Naive thymus-derived CD4-positive, alpha-beta T cell (primary cell): ENCODE measurements around the gene MAG. TPM values are rescaled to one million over a fixed set of nuclear protein-coding genes. Genes with fewer than 3 reads are reported as not detected.
A peak's percentile ranks its signal among the peaks of the same experiment; 100 is the strongest.

Experiments used
- ATAC-seq: fragments of 150-1000 bp; cut with Tn5 transposase; 2 replicates; pipeline ENCODE4 v1.10.0; 2021; ENCODE audit warnings: mild to moderate bottlenecking, moderate library complexity
- CTCF ChIA-PET: fragments of 350-600 bp; sonication (Branson Sonifier 250); formaldehyde crosslinking; loops from one replicate; lab custom pipeline; 2021; ENCODE audit warnings: antibody characterized with exemption; lab: Charles Lee
- POLR2A ChIA-PET: fragments of 350-600 bp; sonication (Branson Sonifier 250); formaldehyde crosslinking; loops from one replicate; lab custom pipeline; 2021; ENCODE audit warnings: antibody characterized with exemption, inconsistent platforms; lab: Charles Lee
- DNase-seq, 9 donors: peaks; one replicate each; pipeline versions ENCODE4 v3.0.0 to v3.0.0-alpha.2; 2020 to 2022; ENCODE audit warnings: mixed read lengths in 1 of 9
- H3K27ac ChIP-seq: one replicate; pipeline ENCODE4 v1.7.0; 2013; ENCODE audit warnings: mild to moderate bottlenecking, low read depth, low read length, moderate library complexity
- H3K27me3 ChIP-seq, 2 donors: one replicate each; pipeline ENCODE4 v1.7.0; 2013; ENCODE audit warnings: low read length in 2 of 2, mild to moderate bottlenecking in 2 of 2, moderate library complexity in 2 of 2; ENCODE audit not compliant: control insufficient read depth in 2 of 2, insufficient read depth in 2 of 2
- H3K36me3 ChIP-seq, 3 experiments: 1 replicate in 2 of 3; 2 replicates in 1 of 3; pipeline ENCODE4 v1.7.0; 2013; ENCODE audit warnings: low read length in 3 of 3, mild to moderate bottlenecking in 3 of 3, moderate library complexity in 1 of 3; ENCODE audit not compliant: insufficient read depth in 3 of 3, control insufficient read depth in 2 of 3
- H3K4me1 ChIP-seq, 2 donors: one replicate each; pipeline ENCODE4 v1.7.0; 2013; ENCODE audit warnings: low read length in 2 of 2, mild to moderate bottlenecking in 2 of 2, moderate library complexity in 1 of 2; ENCODE audit not compliant: control insufficient read depth in 2 of 2, insufficient read depth in 2 of 2
- H3K4me3 ChIP-seq: 2 replicates; pipeline ENCODE4 v1.7.0; 2013; ENCODE audit warnings: mild to moderate bottlenecking, low read length
- H3K9me3 ChIP-seq, 3 experiments: 1 replicate in 2 of 3; 2 replicates in 1 of 3; pipeline ENCODE4 v1.7.0; 2013; ENCODE audit warnings: low read length in 3 of 3; ENCODE audit not compliant: control insufficient read depth in 2 of 3
- H3K27ac Mint-ChIP-seq, 9 donors: one replicate each; pipeline ENCODE4 v1.8.0; 2020 to 2022; ENCODE audit warnings: mixed read lengths in 9 of 9, mild to moderate bottlenecking in 8 of 9, moderate library complexity in 5 of 9, inconsistent platforms in 2 of 9
- H3K27me3 Mint-ChIP-seq, 5 donors: one replicate each; pipeline ENCODE4 v1.8.0; 2021 to 2022; ENCODE audit warnings: mixed read lengths in 5 of 5, mild to moderate bottlenecking in 1 of 5
- H3K36me3 Mint-ChIP-seq, 5 donors: one replicate each; pipeline ENCODE4 v1.8.0; 2020 to 2022; ENCODE audit warnings: mixed read lengths in 5 of 5, mild to moderate bottlenecking in 3 of 5, inconsistent platforms in 1 of 5
- H3K4me1 Mint-ChIP-seq, 7 donors: one replicate each; pipeline ENCODE4 v1.8.0; 2020 to 2022; ENCODE audit warnings: mixed read lengths in 7 of 7, mild to moderate bottlenecking in 3 of 7, inconsistent platforms in 1 of 7
- H3K4me3 Mint-ChIP-seq, 10 donors: one replicate each; pipeline ENCODE4 v1.8.0; 2020 to 2022; ENCODE audit warnings: mild to moderate bottlenecking in 10 of 10, mixed read lengths in 10 of 10, moderate library complexity in 6 of 10, inconsistent platforms in 2 of 10
- H3K9me3 Mint-ChIP-seq, 11 donors: one replicate each; pipeline ENCODE4 v1.8.0; 2020 to 2022; ENCODE audit warnings: mixed read lengths in 11 of 11, mild to moderate bottlenecking in 4 of 11, inconsistent platforms in 1 of 11, moderate library complexity in 1 of 11
- intact Hi-C, 2 donors: fragments of 100-400 bp; cut with micrococcal nuclease; formaldehyde crosslinking; loops; one replicate each; pipeline ENCODE4 v1.15.1; 2023
- polyA plus RNA-seq, 2 donors: library from polyadenylated mRNA; unstranded; fragments of 300-500 nt; fragmentation: Illumina TruSeq; gene quantifications; one replicate each; pipeline ENCODE4 v1.2.3, GENCODE V29; 2021
- total RNA-seq, 6 experiments: library from RNA in 5 of 6; stranded (reverse) in 5 of 6; gene quantifications; 1 replicate in 5 of 6; 2 replicates in 1 of 6; pipeline ENCODE4 v1.2.3 and lab custom pipeline; 2021 to 2026

The MAG gene
- total and polyA plus RNA-seq, 7 experiments from 2014 or later: 0.29 to 0.31 TPM; not detected in 5

- Histone ChIP-seq H3K36me3 (no peaks in the 10 kb centered on the region), H3K9me3 (no peaks in the 10 kb centered on the region), H3K4me1 (peaks cover 0 to 8% of the 10 kb centered on the region in 2 donors), H3K4me3 (no peak overlapping the region), H3K27ac (no peak overlapping the region), H3K27me3 (no peaks in the 10 kb centered on the region)
- ATAC-seq (peak; percentile 16), DNase-seq (no peak)
- ChIA-PET CTCF (interaction anchor here (0.6 kb wide), 1 partner anchor 176 kb away, joined by 3 read pairs; no protein-coding TSS in a partner anchor), POLR2A (no interaction called here)
- intact Hi-C loops: no loop called here
- Mint-ChIP-seq H3K9me3 (no peaks in the 10 kb centered on the region), H3K27ac (no peak overlapping the region), H3K27me3 (peaks cover 0 to 14% (median 4%) of the 10 kb centered on the region in 5 donors), H3K4me1 (peaks cover 9 to 26% (median 17%) of the 10 kb centered on the region in 7 donors), H3K36me3 (no peaks in the 10 kb centered on the region), H3K4me3 (no peak overlapping the region)
These were observed 37.4 kb downstream of the MAG start for GRCh38 chr19:35329323-35329722.

GRCh38 chr19:35330475-35330874 lies 38.5 kb downstream of the MAG start:
- intact Hi-C loops: no loop called here
- Histone ChIP-seq H3K27me3 (no peaks in the 10 kb centered on the region), H3K36me3 (no peaks in the 10 kb centered on the region), H3K27ac (no peak overlapping the region), H3K9me3 (no peaks in the 10 kb centered on the region), H3K4me3 (no peak overlapping the region), H3K4me1 (peaks cover 0 to 8% of the 10 kb centered on the region in 2 donors)
- ChIA-PET CTCF (no interaction called here), POLR2A (no interaction called here)
- Mint-ChIP-seq H3K9me3 (no peaks in the 10 kb centered on the region), H3K4me3 (no peak overlapping the region), H3K27me3 (peaks cover 0 to 14% (median 4%) of the 10 kb centered on the region in 5 donors), H3K36me3 (no peaks in the 10 kb centered on the region), H3K4me1 (peaks cover 9 to 29% (median 17%) of the 10 kb centered on the region in 7 donors), H3K27ac (peak overlapping the region in 2 of 9 donors; percentile 17 to 22)
- no peak for DNase-seq
- ATAC-seq: peak; percentile 50

GRCh38 chr19:35331551-35332214 lies 39.7 kb downstream of the MAG start:
- peaks cover 0 to 8% of the 10 kb centered on the region in 2 donors for H3K4me1 ChIP-seq
- peaks cover 10 to 29% (median 17%) of the 10 kb centered on the region in 7 donors for H3K4me1 Mint-ChIP-seq
- no peaks in the 10 kb centered on the region for H3K36me3 Mint-ChIP-seq
- no peak overlapping the region for H3K4me3 Mint-ChIP-seq
- DNase-seq (no peak), ATAC-seq (no peak)
- H3K27ac ChIP-seq: no peak overlapping the region
- H3K9me3 Mint-ChIP-seq: no peaks in the 10 kb centered on the region
- H3K27me3 ChIP-seq: no peaks in the 10 kb centered on the region
- no peak overlapping the region for H3K4me3 ChIP-seq
- intact Hi-C loops: no loop called here
- H3K27ac Mint-ChIP-seq: no peak overlapping the region
- ChIA-PET POLR2A (no interaction called here), CTCF (no interaction called here)
- peaks cover 0 to 16% (median 0%) of the 10 kb centered on the region in 5 donors for H3K27me3 Mint-ChIP-seq
- no peaks in the 10 kb centered on the region for H3K36me3 ChIP-seq
- H3K9me3 ChIP-seq: no peaks in the 10 kb centered on the region

GRCh38 chr19:35332817-35333216 lies 40.9 kb downstream of the MAG start:
- Mint-ChIP-seq H3K9me3 (no peaks in the 10 kb centered on the region), H3K27ac (peak overlapping the region in 2 of 9 donors; percentile 36 to 51), H3K27me3 (peaks cover 0 to 17% (median 0%) of the 10 kb centered on the region in 5 donors), H3K36me3 (no peaks in the 10 kb centered on the region), H3K4me1 (peaks cover 12 to 29% (median 17%) of the 10 kb centered on the region in 7 donors), H3K4me3 (peak overlapping the region in 8 of 10 donors; percentile 22 to 66 (median 54))
- peak in 5 of 9 donors; percentile 16 to 43 (median 36) for DNase-seq
- peak; percentile 62 for ATAC-seq
- Histone ChIP-seq H3K4me1 (peaks cover 0 to 8% of the 10 kb centered on the region in 2 donors), H3K9me3 (no peaks in the 10 kb centered on the region), H3K27ac (no peak overlapping the region), H3K36me3 (no peaks in the 10 kb centered on the region), H3K4me3 (no peak overlapping the region), H3K27me3 (no peaks in the 10 kb centered on the region)
- CTCF ChIA-PET: interaction anchor here (1.1 to 2.0 kb wide), 3 partner anchors 20 to 191 kb away, joined by 3 to 5 read pairs (median 3); no protein-coding TSS in a partner anchor
- intact Hi-C loops: no loop called here
- POLR2A ChIA-PET: no interaction called here

GRCh38 chr19:35334144-35334753 lies 42.3 kb downstream of the MAG start:
- H3K4me3 Mint-ChIP-seq: no peak overlapping the region
- H3K27me3 Mint-ChIP-seq: peaks cover 0 to 17% (median 0%) of the 10 kb centered on the region in 5 donors
- CTCF ChIA-PET: interaction anchor here (0.5 to 2.0 kb wide), 3 partner anchors 138 to 162 kb away, joined by 4 to 6 read pairs (median 5); no protein-coding TSS in a partner anchor

GRCh38 chr19:35336166-35336955 lies 44.4 kb downstream of the MAG start:
- Histone ChIP-seq H3K9me3 (no peaks in the 10 kb centered on the region), H3K27me3 (no peaks in the 10 kb centered on the region), H3K36me3 (no peaks in the 10 kb centered on the region), H3K4me1 (peaks cover 0 to 8% of the 10 kb centered on the region in 2 donors), H3K4me3 (no peak overlapping the region), H3K27ac (no peak overlapping the region)
- no peak for ATAC-seq
- peak overlapping the region in 2 of 9 donors; percentile 52 to 55 for H3K27ac Mint-ChIP-seq
- intact Hi-C loops: no loop called here
- no peak for DNase-seq
- no peak overlapping the region for H3K4me3 Mint-ChIP-seq
- H3K9me3 Mint-ChIP-seq: no peaks in the 10 kb centered on the region
- POLR2A ChIA-PET: no interaction called here
- H3K4me1 Mint-ChIP-seq: peaks cover 9 to 21% (median 16%) of the 10 kb centered on the region in 7 donors
- CTCF ChIA-PET: no interaction called here
- H3K27me3 Mint-ChIP-seq: peaks cover 0 to 10% (median 0%) of the 10 kb centered on the region in 5 donors
- no peaks in the 10 kb centered on the region for H3K36me3 Mint-ChIP-seq

More at GRCh38 chr19:35334144-35334753, 42.3 kb downstream of the MAG start:
- Histone ChIP-seq H3K4me3 (no peak overlapping the region), H3K9me3 (no peaks in the 10 kb centered on the region), H3K36me3 (no peaks in the 10 kb centered on the region), H3K27ac (no peak overlapping the region), H3K27me3 (no peaks in the 10 kb centered on the region), H3K4me1 (peaks cover 0 to 8% of the 10 kb centered on the region in 2 donors)
- Mint-ChIP-seq H3K9me3 (no peaks in the 10 kb centered on the region), H3K36me3 (no peaks in the 10 kb centered on the region), H3K4me1 (peaks cover 9 to 23% (median 17%) of the 10 kb centered on the region in 7 donors), H3K27ac (no peak overlapping the region)
- POLR2A ChIA-PET: interaction anchor here (0.5 kb wide), 1 partner anchor 908 kb away, joined by 4 read pairs; no protein-coding TSS in a partner anchor
- intact Hi-C loops: no loop called here
- no peak for DNase-seq
- no peak for ATAC-seq
